Sigmoid colon (tissue), 4 donors: ENCODE measurements around the gene P2RY12.

Experiments
- EP300 ChIP-seq, 4 donors: sonication (generic); formaldehyde crosslinking; IDR thresholded peaks; one replicate each; pipeline ENCODE4 v1.6.1; 2017; ENCODE audit warnings: antibody characterized with exemption in 4 of 4
- POLR2A ChIP-seq, 2 donors: fragments of 450-650 bp; IDR thresholded peaks; one replicate each; pipeline ENCODE4 v1.6.1; 2016; ENCODE audit warnings: antibody characterized with exemption in 2 of 2, mild to moderate bottlenecking in 2 of 2, moderate library complexity in 2 of 2
- POLR2AphosphoS5 ChIP-seq, 4 donors: sonication (generic); formaldehyde crosslinking; IDR thresholded peaks; one replicate each; pipeline ENCODE4 v1.6.1; 2017; ENCODE audit warnings: antibody characterized with exemption in 4 of 4

GRCh38 chr3:151362751-151363174 lies 21.8 kb downstream of the P2RY12 start:
- no peak for TF ChIP-seq EP300 (IDR thresholded peaks at IDR 0.05)
- TF ChIP-seq POLR2A (IDR thresholded peaks at IDR 0.05): no peak
- TF ChIP-seq POLR2AphosphoS5 (IDR thresholded peaks at IDR 0.05): no peak
